Hepatocyte (in vitro differentiated cells): Measurements from ENCODE around the gene PIGN.

Experiments used
- CTCF ChIP-seq: fragments of 200-600 bp; sonication (generic); IDR thresholded peaks from 2 replicates; pipeline ENCODE4 v1.5.1; 2016; ENCODE audit warnings: antibody characterized with exemption, mild to moderate bottlenecking; ENCODE audit not compliant: poor library complexity
- EZH2 ChIP-seq: fragments of 200-600 bp; sonication (generic); IDR thresholded peaks from 2 replicates; pipeline ENCODE4 v1.6.1; 2016; ENCODE audit warnings: antibody characterized with exemption, mild to moderate bottlenecking, borderline replicate concordance
- EZH2phosphoT487 ChIP-seq: fragments of 200-600 bp; sonication (generic); IDR thresholded peaks from one replicate; pipeline ENCODE4 v1.6.1; 2018; ENCODE audit warnings: antibody characterized with exemption, mild to moderate bottlenecking, low read depth, moderate library complexity; ENCODE audit not compliant: unreplicated experiment, severe bottlenecking

GRCh38 chr18:62206593-62206992 lies 19.7 kb upstream of the PIGN start:
- TF ChIP-seq CTCF (no peak), EZH2 (no peak), EZH2phosphoT487 (no peak)
